Erythroblast (primary cell): ENCODE measurements around the gene COX6A1.

ENCODE experiments used
- GATA1 ChIP-seq: IDR thresholded peaks from 2 replicates; pipeline ENCODE4 v1.6.1; 2011; ENCODE audit warnings: low read depth, mild to moderate bottlenecking, control low read depth, low read length, moderate library complexity
- POLR2A ChIP-seq: IDR thresholded peaks from 2 replicates; pipeline ENCODE4 v1.6.1; 2011; ENCODE audit warnings: mild to moderate bottlenecking, low read length

DNA sequence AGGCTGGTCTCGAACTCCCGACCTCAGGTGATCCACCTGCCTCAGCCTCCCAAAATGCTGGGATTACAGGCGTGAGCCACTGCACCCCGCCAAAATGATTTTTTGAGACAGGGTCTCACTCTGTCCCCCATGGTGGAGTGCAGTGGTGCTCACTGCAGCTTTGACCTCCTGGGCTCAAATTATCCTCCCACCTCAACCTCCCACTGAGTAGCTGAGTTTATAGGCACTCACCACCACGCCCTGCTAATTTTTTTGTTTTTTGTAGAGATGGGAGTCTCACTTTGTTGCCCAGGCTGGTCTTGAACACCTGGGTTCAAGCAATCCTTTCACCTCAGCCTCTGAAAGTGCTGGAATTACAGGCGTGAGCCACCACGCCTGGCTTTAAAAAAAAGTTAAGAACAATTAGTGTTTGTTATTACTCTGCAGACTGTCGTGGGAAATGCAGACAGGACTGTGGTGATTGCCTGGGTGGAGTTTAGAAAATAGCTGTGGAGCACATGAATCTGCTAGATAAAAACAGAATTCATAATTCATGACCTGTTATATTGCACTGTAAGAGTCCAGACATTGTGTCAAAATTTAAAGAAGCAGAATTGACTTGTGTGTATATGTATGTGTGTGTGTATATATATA is 9.2 kb upstream of the COX6A1 start:
- no peak for TF ChIP-seq POLR2A
- no peak for TF ChIP-seq GATA1
